GM21717 (cell line): Measurements from ENCODE around the gene RELL2.

ENCODE experiments used
- ATAC-seq: cut with Tn5 transposase; IDR thresholded peaks from one replicate; pipeline ENCODE4 v1.9.1; 2021; ENCODE audit warnings: mild to moderate bottlenecking, moderate library complexity; ENCODE audit not compliant: unreplicated experiment

The RELL2 gene

GRCh38 chr5:141675672-141676071, 38.9 kb downstream of the RELL2 start:
- no peak for ATAC-seq

- no peak for ATAC-seq
Observed at GRCh38 chr5:141677415-141677814, 40.6 kb downstream of the RELL2 start.

GRCh38 chr5:141680178-141680577, 43.4 kb downstream of the RELL2 start:
- ATAC-seq, result no peak

GRCh38 chr5:141680751-141681201, 44.0 kb downstream of the RELL2 start:
- no peak for ATAC-seq

GRCh38 chr5:141681295-141681694, 44.5 kb downstream of the RELL2 start:
- ATAC-seq, result no peak

GRCh38 chr5:141681695-141682641, 45.2 kb downstream of the RELL2 start, which contains the start of gene ARAP3:
Gene ARAP3 (minus strand): TSS chr5:141682230. CDS start chr5:141680486, 1,744 bp downstream.
- ATAC-seq, result no peak

GRCh38 chr5:141683596-141684141, 46.9 kb downstream of the RELL2 start:
- no peak for ATAC-seq

GRCh38 chr5:141685591-141685990, 48.8 kb downstream of the RELL2 start:
- ATAC-seq, result no peak

- ATAC-seq, result no peak
Observed at GRCh38 chr5:141686648-141687416, 50.0 kb downstream of the RELL2 start.
